ENCODE data around the gene DNAH9.

Gene DNAH9

DNA sequence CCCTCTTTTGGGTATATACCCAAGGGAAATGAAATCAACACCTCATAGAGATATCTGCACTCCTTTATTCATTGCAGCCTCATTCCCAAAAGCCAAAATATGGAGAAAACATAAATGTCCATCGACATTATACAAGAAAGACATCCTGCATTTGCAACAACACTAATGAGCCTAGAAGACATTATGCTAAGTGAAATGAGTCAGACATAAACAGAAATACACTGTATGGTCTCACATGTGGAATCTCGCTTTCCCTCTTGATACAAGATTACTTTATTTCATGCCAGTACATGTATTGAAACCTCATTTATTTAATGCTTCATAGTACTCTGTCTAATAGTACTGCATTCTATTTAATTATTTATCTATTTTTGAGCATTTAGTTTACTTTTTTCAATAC is 241.8 kb downstream of the DNAH9 start:
- Mint-ChIP-seq H3K9me3 (peaks cover 1% of the 10 kb centered on the region), H3K27me3 (peaks cover 2% of the 10 kb centered on the region), H3K4me3 (no peak overlapping the region), H3K4me1 (no peaks in the 10 kb centered on the region), H3K36me3 (no peaks in the 10 kb centered on the region), H3K27ac (no peak overlapping the region)
- no peak for DNase-seq (ENCODE audit: low spot score in 2 of 2)
- ATAC-seq (ENCODE audit: low read depth): no peak

DNA sequence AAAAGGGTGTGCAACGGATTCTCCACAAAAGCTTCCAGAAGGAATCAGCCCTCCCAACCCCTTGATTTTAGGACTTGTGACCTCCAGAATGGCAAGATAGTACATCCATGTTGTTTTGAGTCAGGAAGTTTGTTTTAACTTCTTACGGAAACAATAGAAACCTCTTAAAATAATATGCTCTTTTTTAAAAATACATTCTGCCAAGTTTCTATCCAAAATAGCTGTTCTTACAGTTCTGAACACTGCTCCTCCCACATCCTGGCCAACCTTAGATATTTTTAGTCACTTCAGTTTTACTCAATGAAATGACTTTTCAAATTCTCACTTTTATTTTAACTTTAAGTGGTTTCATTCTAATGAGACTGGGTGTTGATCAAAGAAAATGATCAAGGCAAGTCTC is 242.6 kb downstream of the DNAH9 start:
- Mint-ChIP-seq H3K4me3 (no peak overlapping the region), H3K27me3 (peaks cover 2% of the 10 kb centered on the region), H3K27ac (no peak overlapping the region), H3K9me3 (peaks cover 1% of the 10 kb centered on the region), H3K4me1 (no peaks in the 10 kb centered on the region), H3K36me3 (no peaks in the 10 kb centered on the region)
- ATAC-seq (ENCODE audit: low read depth) (no peak), DNase-seq (ENCODE audit: low spot score in 2 of 2) (no peak)

DNA sequence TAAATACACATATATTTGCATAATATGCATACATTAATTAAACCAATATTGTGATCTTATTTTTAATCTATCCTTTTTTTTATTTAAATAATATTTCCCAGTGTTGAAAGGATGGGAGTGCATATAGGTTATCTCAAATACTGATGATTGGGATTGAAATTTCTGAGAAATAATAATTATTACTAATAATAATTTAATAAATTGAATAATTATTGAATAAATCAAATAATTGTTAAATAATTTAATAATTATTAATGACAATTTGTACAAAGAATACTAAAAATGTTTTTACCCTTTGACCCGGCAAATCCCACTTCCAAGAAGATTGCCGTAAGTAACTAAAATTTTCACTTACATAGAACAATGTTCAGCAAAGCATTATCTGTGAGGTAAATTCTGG is 250.1 kb downstream of the DNAH9 start:
- Mint-ChIP-seq H3K9me3 (peaks cover 3% of the 10 kb centered on the region), H3K4me3 (no peak overlapping the region), H3K36me3 (no peaks in the 10 kb centered on the region), H3K27ac (no peak overlapping the region), H3K4me1 (no peaks in the 10 kb centered on the region), H3K27me3 (peaks cover 7% of the 10 kb centered on the region)
- ATAC-seq (ENCODE audit: low read depth): no peak
- no peak for DNase-seq (ENCODE audit: low spot score in 2 of 2)

DNA sequence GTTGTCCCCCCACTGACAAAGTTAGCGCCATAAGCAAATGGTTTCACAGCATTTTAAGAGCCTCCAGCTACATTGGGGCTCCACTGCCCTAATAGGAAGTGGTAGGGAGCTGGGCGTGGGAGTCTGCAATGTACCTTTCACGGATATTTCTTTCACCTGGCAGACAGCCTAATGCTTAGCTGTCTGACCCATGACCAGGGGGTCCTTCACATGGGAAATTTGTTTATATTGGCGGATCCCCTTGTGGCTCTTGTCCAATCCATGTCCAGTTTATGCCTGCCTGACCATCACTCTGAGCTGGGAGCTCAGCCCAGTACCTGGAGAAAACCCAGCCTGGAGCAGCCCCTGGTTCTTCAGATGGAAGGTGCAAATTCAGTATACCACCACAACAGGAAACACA is 254.0 kb downstream of the DNAH9 start:
- H3K27ac Mint-ChIP-seq: no peak overlapping the region
- no peak for DNase-seq (ENCODE audit: low spot score in 2 of 2)
- H3K4me3 Mint-ChIP-seq: no peak overlapping the region
- no peaks in the 10 kb centered on the region for H3K4me1 Mint-ChIP-seq
- no peaks in the 10 kb centered on the region for H3K36me3 Mint-ChIP-seq
- H3K9me3 Mint-ChIP-seq: peaks cover under 1% of the 10 kb centered on the region
- H3K27me3 Mint-ChIP-seq: peaks cover 7% of the 10 kb centered on the region
- ATAC-seq (ENCODE audit: low read depth): no peak

- H3K36me3 Mint-ChIP-seq: no peaks in the 10 kb centered on the region
- no peak overlapping the region for H3K4me3 Mint-ChIP-seq
- H3K4me1 Mint-ChIP-seq: no peaks in the 10 kb centered on the region
- H3K9me3 Mint-ChIP-seq: no peaks in the 10 kb centered on the region
- DNase-seq (ENCODE audit: low spot score in 2 of 2): no peak
- no peak for ATAC-seq (ENCODE audit: low read depth)
- H3K27ac Mint-ChIP-seq: no peak overlapping the region
- peaks cover 7% of the 10 kb centered on the region for H3K27me3 Mint-ChIP-seq
Measured at GRCh38 chr17:11852912-11853311, 254.6 kb downstream of the DNAH9 start.

DNA sequence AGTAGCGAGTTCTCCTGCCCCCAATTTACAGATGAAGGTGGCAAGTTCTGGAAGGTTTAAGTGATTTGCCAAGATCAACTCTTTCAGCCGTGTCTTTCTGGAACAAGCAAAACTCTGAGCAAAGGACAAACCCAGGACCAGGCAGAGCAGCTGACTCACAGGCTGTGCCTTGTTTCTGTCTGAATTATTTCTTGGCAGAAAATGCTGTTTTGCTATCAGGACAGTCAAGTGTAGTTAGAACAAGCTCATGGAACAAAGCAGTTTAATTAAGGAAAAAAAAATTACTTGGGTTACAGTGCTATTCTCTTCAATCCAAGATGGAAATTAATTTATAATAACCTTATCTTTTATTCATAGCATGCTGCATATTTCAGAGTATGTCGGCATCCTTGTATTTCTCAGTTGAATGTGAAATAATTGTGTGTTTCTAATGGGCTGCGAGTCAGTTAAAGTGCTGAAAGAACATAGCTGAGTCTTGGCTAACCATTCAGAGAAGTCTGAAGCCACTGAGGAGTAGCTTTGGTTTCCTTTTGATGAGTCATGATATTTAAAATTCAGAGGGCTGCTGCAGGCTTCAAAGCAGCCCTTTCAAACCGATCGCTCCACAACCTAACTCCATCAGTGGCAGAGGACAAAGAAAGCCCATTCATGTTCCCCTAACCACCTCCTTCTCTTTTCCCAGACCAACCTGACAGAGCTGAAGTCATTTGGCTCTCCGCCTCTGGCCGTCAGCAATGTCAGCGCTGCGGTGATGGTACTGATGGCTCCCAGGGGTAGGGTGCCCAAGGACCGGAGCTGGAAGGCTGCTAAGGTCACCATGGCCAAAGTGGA is 255.3 kb downstream of the DNAH9 start:
- no peak overlapping the region for H3K27ac Mint-ChIP-seq
- ATAC-seq (ENCODE audit: low read depth): no peak
- H3K4me3 Mint-ChIP-seq: no peak overlapping the region
- no peaks in the 10 kb centered on the region for H3K4me1 Mint-ChIP-seq
- no peaks in the 10 kb centered on the region for H3K36me3 Mint-ChIP-seq
- no peaks in the 10 kb centered on the region for H3K9me3 Mint-ChIP-seq
- H3K27me3 Mint-ChIP-seq: peaks cover 7% of the 10 kb centered on the region
- no peak for DNase-seq (ENCODE audit: low spot score in 2 of 2)

DNA sequence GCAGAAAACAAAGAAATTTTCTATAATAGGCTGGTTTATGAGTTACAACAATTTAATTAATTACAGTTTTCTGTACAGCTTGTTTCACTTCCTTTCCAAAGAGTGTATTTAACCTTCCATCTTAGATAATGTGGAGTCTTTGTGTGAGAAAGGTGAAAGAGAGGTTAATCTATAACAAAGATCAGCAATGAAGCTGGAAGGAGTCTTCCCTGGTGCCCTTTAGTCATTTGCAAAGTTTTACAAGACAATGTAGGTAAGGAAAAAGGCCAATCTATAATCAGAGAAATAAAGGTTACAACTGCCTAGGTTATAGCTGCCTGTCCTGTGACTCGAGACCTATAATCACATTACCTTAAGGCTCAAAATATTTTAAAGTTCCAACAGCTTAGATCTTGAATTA is 257.0 kb downstream of the DNAH9 start:
- H3K9me3 Mint-ChIP-seq: no peaks in the 10 kb centered on the region
- no peaks in the 10 kb centered on the region for H3K4me1 Mint-ChIP-seq
- DNase-seq (ENCODE audit: low spot score in 2 of 2) (no peak), ATAC-seq (ENCODE audit: low read depth) (no peak)
- peaks cover 4% of the 10 kb centered on the region for H3K27me3 Mint-ChIP-seq
- no peak overlapping the region for H3K4me3 Mint-ChIP-seq
- H3K36me3 Mint-ChIP-seq: no peaks in the 10 kb centered on the region
- H3K27ac Mint-ChIP-seq: no peak overlapping the region

DNA sequence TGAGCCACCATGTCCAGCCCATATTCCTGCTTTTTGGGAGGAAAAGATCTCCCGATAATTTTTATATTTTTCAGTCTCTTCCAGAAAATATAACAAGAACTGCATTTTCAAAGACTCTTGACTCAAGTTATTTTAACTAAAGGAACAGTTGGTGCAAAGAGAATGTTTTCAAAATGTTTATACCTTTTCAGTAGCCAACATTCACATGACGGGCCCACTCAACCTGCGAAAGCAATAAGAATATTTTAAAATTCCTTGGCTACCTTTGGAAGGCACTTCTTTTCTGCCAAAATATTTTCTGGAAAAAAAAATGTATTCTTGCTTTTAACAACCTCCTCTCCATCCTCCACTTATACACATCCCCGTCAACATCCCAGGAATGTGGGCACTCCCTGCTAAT is 258.7 kb downstream of the DNAH9 start:
- Mint-ChIP-seq H3K36me3 (no peaks in the 10 kb centered on the region), H3K9me3 (no peaks in the 10 kb centered on the region), H3K4me3 (no peak overlapping the region), H3K4me1 (no peaks in the 10 kb centered on the region), H3K27me3 (no peaks in the 10 kb centered on the region), H3K27ac (no peak overlapping the region)
- ATAC-seq (ENCODE audit: low read depth) (no peak), DNase-seq (ENCODE audit: low spot score in 2 of 2) (no peak)

DNA sequence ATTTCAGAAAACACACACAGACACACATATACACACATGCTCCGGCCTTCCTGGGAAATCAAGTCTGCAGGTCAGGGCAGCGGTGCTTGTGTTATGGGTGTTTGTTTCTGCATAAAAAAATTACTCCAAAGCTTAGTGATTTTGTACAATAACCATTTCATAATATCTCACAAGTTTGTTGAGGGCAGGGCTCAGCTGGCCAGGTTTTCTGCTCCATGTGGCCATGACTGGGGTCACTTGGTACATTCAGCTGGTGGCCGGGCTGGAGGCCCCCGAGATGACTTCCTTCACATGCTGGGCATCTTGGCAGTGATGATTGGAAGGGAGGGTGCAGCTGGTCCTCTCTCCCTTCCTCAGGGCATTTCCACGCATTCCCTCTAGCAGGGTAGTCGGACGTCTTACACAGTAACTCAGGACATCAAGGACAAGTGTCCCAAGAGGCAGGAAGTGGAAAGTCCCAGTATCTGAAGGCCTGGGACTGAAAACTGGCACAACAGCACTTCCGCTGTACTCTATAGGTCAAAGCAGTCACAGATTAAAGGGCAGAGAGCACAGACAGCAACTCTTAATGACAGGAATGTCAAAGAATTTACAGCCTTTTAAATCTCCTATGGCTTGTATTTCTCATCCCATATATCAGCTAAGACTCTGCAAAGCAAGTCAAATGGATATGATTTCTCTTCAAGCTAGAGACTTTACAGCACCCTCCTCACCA is 271.6 kb downstream of the DNAH9 start:
- no peak for DNase-seq (ENCODE audit: low spot score in 2 of 2)
- no peak for ATAC-seq (ENCODE audit: low read depth)
- H3K9me3 Mint-ChIP-seq: peaks cover 5% of the 10 kb centered on the region
- peaks cover 5% of the 10 kb centered on the region for H3K27me3 Mint-ChIP-seq
- H3K4me1 Mint-ChIP-seq: no peaks in the 10 kb centered on the region
- H3K27ac Mint-ChIP-seq: no peak overlapping the region
- H3K36me3 Mint-ChIP-seq: no peaks in the 10 kb centered on the region
- no peak overlapping the region for H3K4me3 Mint-ChIP-seq

DNA sequence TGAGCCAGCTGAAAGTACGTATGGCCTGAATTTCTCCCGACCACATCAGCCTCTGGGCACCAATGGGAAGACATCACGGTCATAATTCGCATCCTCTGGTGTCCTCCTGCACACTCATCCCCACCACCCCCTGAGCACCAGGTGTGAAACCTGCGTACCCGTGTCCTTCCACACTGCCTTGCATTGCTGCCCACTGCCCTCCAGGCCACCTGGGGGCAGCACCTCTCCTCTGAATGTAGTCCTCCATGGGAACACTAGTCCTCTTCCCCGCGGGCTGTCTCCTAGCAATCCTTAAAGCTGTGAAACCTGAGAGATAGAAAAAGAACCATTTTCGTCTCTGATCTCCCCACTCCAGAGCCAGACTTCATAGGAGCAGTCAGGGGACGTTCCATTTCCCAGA is 273.5 kb downstream of the DNAH9 start:
- H3K27me3 Mint-ChIP-seq: peaks cover 5% of the 10 kb centered on the region
- H3K4me1 Mint-ChIP-seq: no peaks in the 10 kb centered on the region
- no peaks in the 10 kb centered on the region for H3K36me3 Mint-ChIP-seq
- no peak overlapping the region for H3K27ac Mint-ChIP-seq
- DNase-seq (ENCODE audit: low spot score in 2 of 2): no peak
- peaks cover 4% of the 10 kb centered on the region for H3K9me3 Mint-ChIP-seq
- no peak overlapping the region for H3K4me3 Mint-ChIP-seq
- no peak for ATAC-seq (ENCODE audit: low read depth)

DNA sequence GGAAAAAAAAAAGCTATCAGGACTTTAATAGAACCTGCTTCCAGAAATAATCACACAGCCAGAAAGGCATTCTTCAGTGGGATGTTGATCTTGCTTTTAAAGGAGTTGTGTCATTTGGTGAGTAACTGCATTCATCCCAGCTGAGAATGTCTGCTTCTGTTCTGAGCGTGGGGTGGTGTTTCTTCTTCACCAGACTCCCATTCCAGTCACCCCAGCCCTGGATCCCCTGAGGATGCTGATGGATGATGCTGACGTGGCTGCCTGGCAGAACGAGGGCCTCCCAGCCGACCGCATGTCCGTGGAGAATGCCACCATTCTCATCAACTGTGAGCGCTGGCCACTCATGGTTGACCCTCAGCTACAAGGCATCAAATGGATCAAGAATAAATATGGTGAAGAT is 276.5 kb downstream of the DNAH9 start:
- H3K27me3 Mint-ChIP-seq: peaks cover 5% of the 10 kb centered on the region
- DNase-seq (ENCODE audit: low spot score in 2 of 2): no peak

DNA sequence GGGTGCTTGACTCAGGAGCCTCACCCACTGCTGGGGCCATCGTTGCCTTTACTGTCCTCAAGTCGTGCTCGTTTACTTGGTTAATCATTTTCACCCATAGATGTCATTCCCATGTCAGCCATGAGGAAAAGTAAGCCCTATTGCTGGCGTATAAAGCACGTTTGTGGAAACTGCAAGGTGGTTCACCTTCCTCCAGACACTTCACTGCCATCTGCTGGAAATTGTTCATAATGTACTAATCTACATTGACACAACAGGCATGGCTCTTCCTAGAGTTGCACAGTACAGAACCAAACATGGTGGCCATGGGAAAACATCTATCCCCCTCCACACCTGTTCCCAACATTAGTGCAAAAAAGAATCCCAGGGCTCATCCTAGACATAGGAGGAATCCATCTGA is 282.4 kb downstream of the DNAH9 start:
- ATAC-seq (ENCODE audit: low read depth): no peak
- H3K36me3 Mint-ChIP-seq: no peaks in the 10 kb centered on the region
- H3K9me3 Mint-ChIP-seq: no peaks in the 10 kb centered on the region
- H3K27me3 Mint-ChIP-seq: no peaks in the 10 kb centered on the region
- DNase-seq (ENCODE audit: low spot score in 2 of 2): no peak
- H3K4me3 Mint-ChIP-seq: no peak overlapping the region
- H3K4me1 Mint-ChIP-seq: no peaks in the 10 kb centered on the region
- no peak overlapping the region for H3K27ac Mint-ChIP-seq

More for the DNA sequence above, 276.5 kb downstream of the DNAH9 start:
- no peaks in the 10 kb centered on the region for H3K4me1 Mint-ChIP-seq
- H3K27ac Mint-ChIP-seq: no peak overlapping the region
- H3K9me3 Mint-ChIP-seq: no peaks in the 10 kb centered on the region
- no peak for ATAC-seq (ENCODE audit: low read depth)
- H3K36me3 Mint-ChIP-seq: no peaks in the 10 kb centered on the region
- no peak overlapping the region for H3K4me3 Mint-ChIP-seq

GRCh38 chr17:11882716-11883115 is 284.4 kb downstream of the DNAH9 start:
- Mint-ChIP-seq H3K27me3 (no peaks in the 10 kb centered on the region), H3K36me3 (no peaks in the 10 kb centered on the region), H3K4me1 (no peaks in the 10 kb centered on the region), H3K4me3 (no peak overlapping the region), H3K9me3 (no peaks in the 10 kb centered on the region), H3K27ac (no peak overlapping the region)
- ATAC-seq (ENCODE audit: low read depth) (no peak), DNase-seq (ENCODE audit: low spot score in 2 of 2) (no peak)

DNA sequence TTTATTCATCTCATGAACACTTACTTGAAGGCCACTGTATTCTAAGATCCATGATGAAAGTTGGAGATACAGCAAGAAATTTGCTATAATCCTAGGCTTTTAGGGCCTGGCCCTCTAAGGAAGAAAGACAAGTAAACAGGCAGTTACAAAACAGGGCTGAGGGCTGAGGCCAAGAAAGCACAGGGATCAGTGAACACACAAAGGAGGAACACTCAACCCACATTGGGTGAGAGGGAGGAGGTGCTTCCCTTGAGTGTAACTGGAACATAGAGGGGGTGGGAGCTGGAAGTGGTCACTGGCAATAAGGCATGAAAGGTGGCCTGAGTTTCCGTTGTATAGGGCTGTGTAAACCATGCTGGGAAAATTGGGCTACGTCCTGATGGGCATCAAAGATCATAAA is 286.8 kb downstream of the DNAH9 start:
- H3K27me3 Mint-ChIP-seq: no peaks in the 10 kb centered on the region
- no peak overlapping the region for H3K4me3 Mint-ChIP-seq
- DNase-seq (ENCODE audit: low spot score in 2 of 2) (no peak), ATAC-seq (ENCODE audit: low read depth) (no peak)
- no peaks in the 10 kb centered on the region for H3K9me3 Mint-ChIP-seq
- H3K36me3 Mint-ChIP-seq: no peaks in the 10 kb centered on the region
- H3K4me1 Mint-ChIP-seq: no peaks in the 10 kb centered on the region
- H3K27ac Mint-ChIP-seq: no peak overlapping the region

DNA sequence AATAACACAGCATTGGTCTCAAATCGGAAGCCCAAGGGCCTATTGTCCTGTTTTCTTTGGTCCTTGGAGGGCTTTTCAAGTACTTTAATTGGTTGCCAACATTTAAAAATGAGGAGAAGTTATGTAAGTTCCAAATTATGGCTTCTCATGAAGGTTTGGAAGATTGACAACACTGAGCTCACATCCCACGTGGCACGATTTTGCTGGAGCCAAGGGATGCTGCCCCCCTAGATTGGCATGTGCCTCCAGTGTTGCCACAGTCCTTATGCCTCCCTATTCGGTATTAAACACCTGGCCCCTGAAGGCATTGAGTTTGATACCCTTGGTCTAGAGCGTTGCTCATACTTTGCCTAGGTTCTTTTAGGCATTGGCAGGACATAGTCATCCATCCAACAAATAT is 291.0 kb downstream of the DNAH9 start:
- DNase-seq (ENCODE audit: low spot score in 2 of 2): no peak
- Mint-ChIP-seq H3K36me3 (peaks cover 3% of the 10 kb centered on the region), H3K27ac (no peak overlapping the region)

More for the DNA sequence above, 291.0 kb downstream of the DNAH9 start:
- peaks cover 2% of the 10 kb centered on the region for H3K27me3 Mint-ChIP-seq
- no peaks in the 10 kb centered on the region for H3K4me1 Mint-ChIP-seq
- no peak overlapping the region for H3K4me3 Mint-ChIP-seq
- ATAC-seq (ENCODE audit: low read depth): no peak
- peaks cover 3% of the 10 kb centered on the region for H3K9me3 Mint-ChIP-seq

All from memory B cell (primary cell).